Prostate gland (tissue), 2 donors: Measurements from ENCODE around the gene DSCAML1. TPM values are rescaled to one million over a fixed set of nuclear protein-coding genes. Genes with fewer than 3 reads are reported as not detected.

Experiments used
- DNase-seq: peaks from one replicate; pipeline ENCODE4 v3.0.0-alpha.2; 2019; ENCODE audit warnings: low spot score
- H3K27ac ChIP-seq, 2 donors: fragments of 200-600 bp; sonication (generic); 2 replicates each; pipeline ENCODE4 v1.5.1; 2017 to 2019
- H3K27me3 ChIP-seq: fragments of 200-600 bp; sonication (generic); replicated peaks from 2 replicates; pipeline ENCODE4 v1.5.1; 2019; ENCODE audit not compliant: insufficient read depth
- H3K36me3 ChIP-seq, 2 donors: fragments of 200-600 bp; sonication (generic); 1 replicate in 1 of 2; 2 replicates in 1 of 2; pipeline versions ENCODE4 v1.5.1 to v1.8.1; 2017 to 2019
- H3K4me1 ChIP-seq: fragments of 200-600 bp; sonication (generic); replicated peaks from 2 replicates; pipeline ENCODE4 v1.5.1; 2019
- H3K4me3 ChIP-seq, 2 donors: fragments of 200-600 bp; sonication (generic); 2 replicates each; pipeline ENCODE4 v1.5.1; 2017 to 2019
- H3K9me3 ChIP-seq: fragments of 200-600 bp; sonication (generic); 2 replicates; pipeline ENCODE4 v1.5.1; 2017
- CTCF ChIP-seq, 4 experiments: fragments of 200-600 bp in 2 of 4; fragments of 450-650 bp in 2 of 4; sonication (generic) in 2 of 4; IDR thresholded peaks; 1 replicate in 3 of 4; 2 replicates in 1 of 4; pipeline ENCODE4 v1.5.1; 2016 to 2019; ENCODE audit warnings: antibody characterized with exemption in 4 of 4, mild to moderate bottlenecking in 2 of 4, moderate library complexity in 2 of 4
- POLR2A ChIP-seq: fragments of 450-650 bp; IDR thresholded peaks from one replicate; pipeline ENCODE4 v1.6.1; 2016; ENCODE audit warnings: antibody characterized with exemption, mild to moderate bottlenecking
- POLR2AphosphoS5 ChIP-seq: sonication (generic); formaldehyde crosslinking; IDR thresholded peaks from one replicate; pipeline ENCODE4 v1.6.1; 2017; ENCODE audit warnings: antibody characterized with exemption
- WGBS: methylation state at CpG from one replicate; pipeline ENCODE4 v1.1.5; 2018; 5-methylcytosine and 5-hydroxymethylcytosine counted together
- intact Hi-C: fragments of 100-400 bp; cut with DNase I; formaldehyde crosslinking; loops from one replicate; pipeline ENCODE4 v1.14.2; 2022
- total RNA-seq, 2 donors: library from RNA; depleted of rRNA; stranded (reverse); fragments of >200 nt; gene quantifications; one replicate each; pipeline ENCODE4 v1.1.0, GENCODE V29; 2016

The DSCAML1 gene
- total RNA-seq, 2 donors from 2014 or later = 0.14 to 2.8 TPM

- Histone ChIP-seq H3K9me3 (no peaks in the 10 kb centered on the region), H3K36me3 (no peaks in the 10 kb centered on the region), H3K4me1 (no peaks in the 10 kb centered on the region), H3K4me3 (no peak overlapping the region), H3K27me3 (no peaks in the 10 kb centered on the region), H3K27ac (no peak overlapping the region)
- WGBS = 17% methylated on average over 4 of the region's 4 CpGs
- no peak for DNase-seq
- TF ChIP-seq POLR2A (no peak), POLR2AphosphoS5 (no peak), CTCF (IDR thresholded peaks at IDR 0.05) (no peak)
- intact Hi-C loops = no loop called here
Observed at GRCh38 chr11:117620086-117620485, 176.9 kb downstream of the DSCAML1 start.

- Histone ChIP-seq H3K27me3 (no peaks in the 10 kb centered on the region), H3K36me3 (no peaks in the 10 kb centered on the region), H3K27ac (no peak overlapping the region), H3K9me3 (no peaks in the 10 kb centered on the region), H3K4me3 (no peak overlapping the region), H3K4me1 (no peaks in the 10 kb centered on the region)
- TF ChIP-seq POLR2A (no peak), POLR2AphosphoS5 (no peak), CTCF (IDR thresholded peaks at IDR 0.05) (no peak)
- intact Hi-C loops = no loop called here
- DNase-seq = no peak
- WGBS = 79% methylated on average over 4 of the region's 4 CpGs
Observed at GRCh38 chr11:117619661-117620060, 177.4 kb downstream of the DSCAML1 start.

GRCh38 chr11:117618982-117619355 is 178.0 kb downstream of the DSCAML1 start:
- WGBS = 61% methylated on average over 8 of the region's 8 CpGs
- Histone ChIP-seq H3K4me1 (no peaks in the 10 kb centered on the region), H3K9me3 (no peaks in the 10 kb centered on the region), H3K27ac (no peak overlapping the region), H3K27me3 (no peaks in the 10 kb centered on the region), H3K36me3 (no peaks in the 10 kb centered on the region), H3K4me3 (no peak overlapping the region)
- TF ChIP-seq CTCF (IDR thresholded peaks at IDR 0.05) (no peak), POLR2AphosphoS5 (no peak), POLR2A (no peak)
- intact Hi-C loops = no loop called here
- DNase-seq = no peak

GRCh38 chr11:117618302-117618981 is 178.6 kb downstream of the DSCAML1 start:
- Histone ChIP-seq H3K27me3 (no peaks in the 10 kb centered on the region), H3K4me3 (no peak overlapping the region), H3K9me3 (no peaks in the 10 kb centered on the region), H3K4me1 (no peaks in the 10 kb centered on the region), H3K27ac (no peak overlapping the region), H3K36me3 (no peaks in the 10 kb centered on the region)
- 84% methylated on average over 5 of the region's 5 CpGs for WGBS
- intact Hi-C loops = no loop called here
- TF ChIP-seq POLR2AphosphoS5 (no peak), POLR2A (no peak), CTCF (IDR thresholded peaks at IDR 0.05) (no peak)
- no peak for DNase-seq

GRCh38 chr11:117616979-117617378 is 180.0 kb downstream of the DSCAML1 start:
- whole genome bisulfite sequencing = 93% methylated on average over 3 of the region's 3 CpGs
- no peaks in the 10 kb centered on the region for H3K4me1 ChIP-seq
- H3K27ac ChIP-seq = no peak overlapping the region
- H3K36me3 ChIP-seq = no peaks in the 10 kb centered on the region
- DNase-seq = no peak
- H3K4me3 ChIP-seq = no peak overlapping the region
- H3K9me3 ChIP-seq = no peaks in the 10 kb centered on the region
- intact Hi-C loops = no loop called here
- peaks cover 3% of the 10 kb centered on the region for H3K27me3 ChIP-seq
- TF ChIP-seq CTCF (IDR thresholded peaks at IDR 0.05) = no peak
